Measurements from ENCODE around the gene GABRE.

GABRE gene, protein sequence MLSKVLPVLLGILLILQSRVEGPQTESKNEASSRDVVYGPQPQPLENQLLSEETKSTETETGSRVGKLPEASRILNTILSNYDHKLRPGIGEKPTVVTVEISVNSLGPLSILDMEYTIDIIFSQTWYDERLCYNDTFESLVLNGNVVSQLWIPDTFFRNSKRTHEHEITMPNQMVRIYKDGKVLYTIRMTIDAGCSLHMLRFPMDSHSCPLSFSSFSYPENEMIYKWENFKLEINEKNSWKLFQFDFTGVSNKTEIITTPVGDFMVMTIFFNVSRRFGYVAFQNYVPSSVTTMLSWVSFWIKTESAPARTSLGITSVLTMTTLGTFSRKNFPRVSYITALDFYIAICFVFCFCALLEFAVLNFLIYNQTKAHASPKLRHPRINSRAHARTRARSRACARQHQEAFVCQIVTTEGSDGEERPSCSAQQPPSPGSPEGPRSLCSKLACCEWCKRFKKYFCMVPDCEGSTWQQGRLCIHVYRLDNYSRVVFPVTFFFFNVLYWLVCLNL

DNA sequence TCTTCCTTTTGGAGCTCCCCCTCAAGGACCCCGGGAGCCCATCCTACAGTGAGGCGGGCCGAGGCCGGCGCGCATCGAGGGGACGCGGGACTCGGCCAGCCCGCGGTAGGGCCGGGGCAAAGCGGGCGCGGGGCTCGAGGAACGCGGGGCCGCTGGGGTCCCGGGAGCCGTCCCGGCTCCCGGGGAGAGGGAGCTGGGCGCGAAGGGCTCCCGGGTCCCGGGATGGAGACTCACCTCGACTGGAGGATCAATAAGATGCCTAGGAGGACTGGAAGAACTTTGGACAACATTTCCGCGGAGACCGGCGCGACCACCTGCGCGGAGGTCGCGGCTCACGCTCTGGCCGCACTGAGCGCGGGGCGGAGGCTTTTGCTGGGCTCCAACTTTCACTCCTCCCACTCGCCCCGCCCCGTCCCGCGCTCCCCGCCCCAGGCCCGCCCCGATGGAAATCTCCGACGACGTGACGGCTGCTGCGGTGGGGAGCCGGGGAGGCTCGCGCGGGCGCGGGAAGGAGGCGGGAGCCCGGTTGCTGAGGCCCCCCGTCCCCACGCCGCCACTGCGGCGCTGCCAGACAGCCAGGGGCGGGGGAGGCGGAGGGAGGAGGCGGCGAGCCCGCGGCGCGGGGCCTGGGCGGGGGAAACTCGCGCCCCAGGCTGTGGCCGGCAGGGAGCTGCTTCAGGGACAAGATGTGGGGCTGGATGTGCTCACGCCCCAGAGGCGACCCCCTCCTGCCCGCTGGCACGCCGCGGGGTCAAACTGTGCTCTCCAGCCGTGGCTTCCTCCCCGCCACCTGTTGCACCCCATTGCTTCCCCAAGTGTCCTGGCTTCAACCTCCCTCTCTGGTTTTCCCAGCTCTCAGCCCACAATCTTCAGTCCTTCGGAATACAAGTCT is at the start of gene GABRE:
Gene GABRE, minus strand, starts transcription at position 341 of the 892 bp plus-strand sequence. Its CDS starts 51 bp downstream, at position 290.
- DNase-seq (ENCODE audit: extremely low read depth, low read depth), result no peak
- TF ChIP-seq, protein P1, sequence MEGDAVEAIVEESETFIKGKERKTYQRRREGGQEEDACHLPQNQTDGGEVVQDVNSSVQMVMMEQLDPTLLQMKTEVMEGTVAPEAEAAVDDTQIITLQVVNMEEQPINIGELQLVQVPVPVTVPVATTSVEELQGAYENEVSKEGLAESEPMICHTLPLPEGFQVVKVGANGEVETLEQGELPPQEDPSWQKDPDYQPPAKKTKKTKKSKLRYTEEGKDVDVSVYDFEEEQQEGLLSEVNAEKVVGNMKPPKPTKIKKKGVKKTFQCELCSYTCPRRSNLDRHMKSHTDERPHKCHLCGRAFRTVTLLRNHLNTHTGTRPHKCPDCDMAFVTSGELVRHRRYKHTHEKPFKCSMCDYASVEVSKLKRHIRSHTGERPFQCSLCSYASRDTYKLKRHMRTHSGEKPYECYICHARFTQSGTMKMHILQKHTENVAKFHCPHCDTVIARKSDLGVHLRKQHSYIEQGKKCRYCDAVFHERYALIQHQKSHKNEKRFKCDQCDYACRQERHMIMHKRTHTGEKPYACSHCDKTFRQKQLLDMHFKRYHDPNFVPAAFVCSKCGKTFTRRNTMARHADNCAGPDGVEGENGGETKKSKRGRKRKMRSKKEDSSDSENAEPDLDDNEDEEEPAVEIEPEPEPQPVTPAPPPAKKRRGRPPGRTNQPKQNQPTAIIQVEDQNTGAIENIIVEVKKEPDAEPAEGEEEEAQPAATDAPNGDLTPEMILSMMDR (IDR thresholded peaks at IDR 0.05; ENCODE audit: low read depth, low read length), result no peak

DNA sequence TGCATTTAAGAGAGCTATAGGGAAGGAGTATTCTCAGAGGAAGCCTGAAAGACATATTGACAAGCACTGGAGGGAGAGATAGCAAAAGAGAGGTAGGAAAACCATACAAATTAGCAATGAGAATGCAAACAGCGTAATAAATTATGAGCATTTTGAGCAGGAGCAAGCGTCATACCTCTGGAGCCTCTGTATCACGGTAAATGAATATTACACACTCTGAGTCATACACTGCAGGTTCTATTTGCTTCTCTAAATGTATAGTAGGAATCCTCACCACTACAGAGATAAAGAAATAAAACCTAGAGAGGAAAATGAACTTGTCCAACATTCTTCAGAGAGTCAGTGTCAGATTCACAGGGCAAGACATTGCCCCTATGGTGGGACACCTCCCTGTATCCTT is 46.4 kb upstream of the GABRE start:
- no peak for DNase-seq (ENCODE audit: extremely low read depth, low read depth)
- TF ChIP-seq, protein P1 (IDR thresholded peaks at IDR 0.05; ENCODE audit: low read depth, low read length), result no peak

DNA sequence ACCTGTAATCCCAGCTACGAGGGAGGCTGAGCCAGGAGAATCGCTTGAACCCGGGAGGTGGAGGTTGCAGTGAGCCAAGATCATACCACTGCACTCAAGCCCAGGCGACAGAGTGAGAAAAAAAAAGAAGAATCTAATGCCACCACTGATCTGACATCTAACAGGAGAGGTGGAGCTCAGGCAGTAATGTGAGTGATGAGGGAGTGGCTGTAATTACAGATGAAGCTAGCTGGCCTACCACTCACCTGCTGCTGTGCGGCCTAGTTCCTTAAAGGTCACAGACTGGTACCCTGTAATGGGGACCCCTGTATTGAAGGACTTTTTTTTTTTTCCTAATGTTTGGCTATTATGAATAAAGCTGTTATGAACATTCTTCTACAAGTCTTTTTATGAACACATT is 25.3 kb upstream of the GABRE start:
- DNase-seq (ENCODE audit: extremely low read depth, low read depth), result no peak
- TF ChIP-seq, protein P1 (IDR thresholded peaks at IDR 0.05; ENCODE audit: low read depth, low read length), result no peak

DNA sequence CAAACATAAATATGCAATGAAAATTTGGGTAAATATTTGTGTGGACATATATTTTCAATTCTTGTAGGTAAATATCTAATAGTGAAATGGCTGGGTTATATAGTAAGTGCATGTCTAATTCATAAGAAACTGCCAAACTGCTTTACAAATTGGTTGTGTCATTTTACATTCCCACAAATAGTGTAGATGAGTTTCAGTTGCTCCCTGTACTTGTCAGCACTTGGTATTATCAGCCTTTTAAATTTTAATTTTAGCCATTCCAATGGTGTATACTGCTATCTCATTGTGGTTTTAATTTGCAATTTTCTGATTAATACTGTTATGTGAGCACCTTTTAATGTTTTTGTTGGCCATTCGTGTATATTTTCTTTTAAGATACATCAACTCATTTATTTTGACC is 23.1 kb upstream of the GABRE start:
- DNase-seq (ENCODE audit: extremely low read depth, low read depth), result no peak
- TF ChIP-seq, protein P1 (IDR thresholded peaks at IDR 0.05; ENCODE audit: low read depth, low read length), result no peak

DNA sequence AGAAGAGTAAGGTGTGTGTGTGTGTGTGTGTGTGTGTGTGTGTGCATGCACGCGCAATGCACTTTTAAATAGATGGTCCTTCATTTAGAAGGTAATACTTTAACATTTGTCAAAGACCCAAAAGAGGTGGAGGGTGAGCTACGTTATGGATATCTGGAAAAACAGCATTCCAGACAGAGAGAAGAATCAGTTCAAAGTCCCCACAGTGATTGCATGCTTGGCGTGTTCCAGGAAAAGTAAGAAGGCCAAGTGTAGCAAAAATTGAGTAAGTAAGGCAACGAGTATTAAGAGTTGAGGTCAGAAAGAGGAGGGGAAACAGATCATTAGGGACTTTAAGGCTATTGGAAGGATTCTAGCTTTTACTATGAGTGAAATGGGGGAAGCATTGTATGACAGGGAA is 21.9 kb upstream of the GABRE start:
- no peak for DNase-seq (ENCODE audit: extremely low read depth, low read depth)
- TF ChIP-seq, protein P1 (IDR thresholded peaks at IDR 0.05; ENCODE audit: low read depth, low read length), result no peak

DNA sequence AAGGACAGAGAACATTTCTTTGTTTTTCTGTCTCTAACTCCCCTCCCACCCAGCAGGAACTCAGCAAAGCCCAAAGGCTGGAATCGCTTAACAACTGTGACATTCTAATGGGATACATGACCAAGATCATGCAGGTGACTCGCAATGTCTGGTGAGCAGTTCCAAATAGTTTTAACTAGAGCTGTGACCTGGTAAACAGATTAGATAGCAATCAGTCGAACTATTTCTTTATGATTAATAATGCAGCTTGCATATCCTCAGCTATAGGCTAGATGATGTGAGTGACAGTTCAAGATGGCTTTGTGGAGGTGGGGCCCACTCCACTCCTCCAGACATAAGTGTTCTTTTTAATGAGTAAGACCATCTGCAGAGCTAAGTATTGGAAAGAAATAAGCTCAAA is 20.0 kb upstream of the GABRE start:
- TF ChIP-seq, protein P1 (IDR thresholded peaks at IDR 0.05; ENCODE audit: low read depth, low read length), result no peak
- DNase-seq (ENCODE audit: extremely low read depth, low read depth), result no peak
